Fibroblast of villous mesenchyme (primary cell): ENCODE data around the gene RSU1. TPM values are rescaled to one million over a fixed set of nuclear protein-coding genes. Genes with fewer than 3 reads are reported as not detected.

ENCODE experiments used
- DNase-seq: peaks from one replicate; pipeline ENCODE4 v3.0.0-alpha.2; 2010; ENCODE audit warnings: low read depth
- H3K4me3 ChIP-seq: 2 replicates; pipeline ENCODE4 v1.5.1; 2011; ENCODE audit warnings: low read depth, mild to moderate bottlenecking, low read length
- total RNA-seq: library from RNA; depleted of rRNA; stranded (reverse); fragments of >200 nt; gene quantifications from 2 replicates; pipeline ENCODE4 v1.2.3, GENCODE V29; 2012
- TF ChIP-seq, protein P1 (sequence below): IDR thresholded peaks from 2 replicates; pipeline ENCODE4 v1.5.1; 2012; ENCODE audit warnings: low read depth, mild to moderate bottlenecking, low read length; ENCODE audit not compliant: insufficient read depth

The RSU1 gene
- total RNA-seq, 1 donor = 114 TPM

DNA sequence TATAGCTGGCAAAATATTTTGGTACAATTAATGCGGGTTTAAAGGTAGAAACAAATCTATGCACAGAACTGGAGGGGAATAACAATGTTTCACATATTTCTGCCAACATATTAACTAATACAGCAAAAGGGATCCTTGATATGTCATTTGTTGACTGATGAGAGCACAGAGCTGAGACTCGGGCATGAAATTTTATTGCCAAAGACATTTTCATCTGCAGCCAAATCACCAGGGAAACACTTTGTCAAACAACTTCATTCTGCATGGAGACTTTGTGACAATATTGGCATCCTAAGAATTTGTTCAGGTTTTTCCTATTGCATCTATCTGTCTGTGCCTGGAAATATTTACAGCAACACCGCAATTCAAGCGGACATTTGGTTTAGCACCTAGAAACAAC, 177.8 kb downstream of the RSU1 start:
- TF ChIP-seq, protein P1, sequence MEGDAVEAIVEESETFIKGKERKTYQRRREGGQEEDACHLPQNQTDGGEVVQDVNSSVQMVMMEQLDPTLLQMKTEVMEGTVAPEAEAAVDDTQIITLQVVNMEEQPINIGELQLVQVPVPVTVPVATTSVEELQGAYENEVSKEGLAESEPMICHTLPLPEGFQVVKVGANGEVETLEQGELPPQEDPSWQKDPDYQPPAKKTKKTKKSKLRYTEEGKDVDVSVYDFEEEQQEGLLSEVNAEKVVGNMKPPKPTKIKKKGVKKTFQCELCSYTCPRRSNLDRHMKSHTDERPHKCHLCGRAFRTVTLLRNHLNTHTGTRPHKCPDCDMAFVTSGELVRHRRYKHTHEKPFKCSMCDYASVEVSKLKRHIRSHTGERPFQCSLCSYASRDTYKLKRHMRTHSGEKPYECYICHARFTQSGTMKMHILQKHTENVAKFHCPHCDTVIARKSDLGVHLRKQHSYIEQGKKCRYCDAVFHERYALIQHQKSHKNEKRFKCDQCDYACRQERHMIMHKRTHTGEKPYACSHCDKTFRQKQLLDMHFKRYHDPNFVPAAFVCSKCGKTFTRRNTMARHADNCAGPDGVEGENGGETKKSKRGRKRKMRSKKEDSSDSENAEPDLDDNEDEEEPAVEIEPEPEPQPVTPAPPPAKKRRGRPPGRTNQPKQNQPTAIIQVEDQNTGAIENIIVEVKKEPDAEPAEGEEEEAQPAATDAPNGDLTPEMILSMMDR = no peak
- no peak for DNase-seq
- no peak overlapping the region for H3K4me3 ChIP-seq

DNA sequence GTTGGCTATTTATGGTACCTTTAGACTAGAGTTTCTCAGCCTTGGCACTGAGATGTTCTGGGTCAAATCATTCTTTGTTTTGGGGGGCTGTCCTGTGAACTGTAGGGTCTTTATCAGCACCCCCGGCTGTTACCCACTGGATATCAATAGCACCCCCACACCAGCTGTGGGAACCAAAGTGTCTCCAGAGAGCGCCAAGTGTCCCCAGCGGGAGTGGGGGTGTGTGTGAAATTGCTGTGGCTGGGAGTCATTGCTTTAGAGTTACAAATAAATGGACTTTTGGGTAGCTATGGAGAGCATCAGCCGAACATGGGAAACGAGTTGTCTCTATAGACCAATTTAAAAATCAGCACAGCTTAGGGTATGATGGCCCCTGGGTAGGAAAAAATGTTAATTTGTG, 184.2 kb downstream of the RSU1 start:
- DNase-seq = no peak
- TF ChIP-seq, protein P1 = no peak
- H3K4me3 ChIP-seq = no peak overlapping the region

DNA sequence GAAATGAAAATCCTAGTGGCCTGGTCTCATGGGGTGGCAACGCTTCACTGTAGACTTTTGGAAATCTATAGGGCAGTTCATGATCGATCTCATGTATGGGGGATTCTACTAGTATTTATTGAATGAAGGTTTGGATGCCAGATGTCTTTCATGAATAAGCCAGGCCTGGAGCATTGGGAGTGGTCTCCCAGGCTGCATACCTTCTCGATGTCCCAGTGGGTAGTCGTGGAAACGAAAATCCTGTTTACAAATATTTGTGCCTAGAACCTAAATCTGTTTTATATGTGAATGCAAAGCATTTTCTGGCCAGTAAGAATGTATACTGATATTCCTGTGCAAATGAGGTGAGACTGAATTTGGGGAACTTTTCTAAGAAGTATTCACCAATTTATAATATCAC, 190.5 kb downstream of the RSU1 start:
- no peak overlapping the region for H3K4me3 ChIP-seq
- TF ChIP-seq, protein P1 = no peak
- no peak for DNase-seq

DNA sequence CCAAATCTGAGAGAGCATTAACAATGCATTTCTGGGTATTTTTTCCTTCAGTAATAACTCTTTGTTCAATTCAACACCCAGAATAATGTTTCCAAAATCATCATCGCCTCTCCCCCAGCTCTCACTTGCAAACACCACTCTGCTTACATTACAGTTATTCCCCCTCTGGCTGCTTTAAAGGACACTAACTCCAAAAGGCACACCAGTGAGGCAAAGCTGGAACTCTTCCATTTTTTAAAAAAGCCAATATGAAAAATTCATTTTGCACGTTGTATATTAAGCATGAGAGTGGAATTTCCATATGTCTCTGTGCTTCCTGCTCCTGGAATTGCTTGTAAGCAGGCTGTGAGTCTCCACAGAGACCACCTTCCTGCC, 204.3 kb downstream of the RSU1 start:
- no peak overlapping the region for H3K4me3 ChIP-seq
- no peak for DNase-seq
- TF ChIP-seq, protein P1 = no peak

DNA sequence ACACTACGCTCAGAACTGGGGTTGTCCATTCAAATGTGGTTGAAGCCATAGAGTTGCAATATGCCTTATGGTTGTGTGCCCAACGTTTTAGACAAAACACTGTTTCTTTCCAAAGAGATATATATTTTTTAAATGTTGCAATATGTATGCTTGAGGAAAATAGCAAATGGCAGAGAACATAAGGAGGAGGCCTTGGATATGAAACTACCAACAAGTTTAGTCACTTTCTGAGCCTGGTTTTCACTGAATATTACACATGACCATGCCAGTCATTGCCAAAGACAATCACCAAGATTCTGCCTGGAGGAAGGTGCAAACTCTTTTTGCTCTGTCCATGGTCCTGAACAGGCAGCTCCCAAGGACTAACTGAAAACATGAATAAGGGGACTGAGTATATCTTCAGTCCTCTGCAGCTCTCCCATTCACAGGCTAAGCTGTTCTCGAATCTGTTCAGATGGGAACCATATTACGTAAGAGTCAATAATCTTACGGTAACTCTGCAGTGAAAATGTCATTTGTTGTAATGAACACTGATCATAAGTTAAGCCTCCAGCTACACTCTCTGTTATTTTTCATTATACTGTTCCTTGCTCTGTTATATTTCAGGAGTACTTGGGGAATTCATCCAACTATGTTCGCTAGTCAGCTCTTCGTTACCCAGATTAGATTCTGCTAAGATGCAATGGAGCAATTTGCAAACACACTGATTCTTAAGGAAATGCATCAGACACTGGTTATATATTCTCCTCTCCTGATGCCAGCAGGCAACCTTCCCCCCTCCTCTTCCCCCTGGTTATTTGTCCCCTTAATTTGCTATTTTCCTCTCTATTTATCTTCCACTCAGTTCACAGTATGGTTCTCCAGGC, 204.9 kb downstream of the RSU1 start:
- peak; percentile 64 for DNase-seq
- TF ChIP-seq, protein P1 = no peak
- no peak overlapping the region for H3K4me3 ChIP-seq

DNA sequence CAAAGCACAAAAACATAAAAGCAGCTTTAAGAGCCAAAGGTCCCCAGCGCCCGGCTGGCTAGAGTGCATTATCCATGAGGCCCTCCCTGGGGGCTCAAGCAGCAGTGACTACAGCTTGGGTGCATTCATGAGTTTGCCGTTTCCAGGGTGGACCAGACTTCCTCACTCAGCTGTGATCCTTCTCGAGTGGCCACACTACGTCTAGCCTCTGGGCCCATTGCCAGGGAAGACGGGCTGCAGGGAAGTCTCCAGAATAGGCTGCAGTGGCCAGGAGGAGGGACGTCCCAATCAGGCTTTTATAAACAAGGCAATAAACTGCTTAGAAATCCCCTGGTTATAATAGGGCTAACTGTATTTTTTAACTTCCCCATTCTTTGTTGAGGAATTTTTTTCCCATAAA, 206.2 kb downstream of the RSU1 start:
- no peak overlapping the region for H3K4me3 ChIP-seq
- TF ChIP-seq, protein P1 = no peak
- peak; percentile 15 for DNase-seq

DNA sequence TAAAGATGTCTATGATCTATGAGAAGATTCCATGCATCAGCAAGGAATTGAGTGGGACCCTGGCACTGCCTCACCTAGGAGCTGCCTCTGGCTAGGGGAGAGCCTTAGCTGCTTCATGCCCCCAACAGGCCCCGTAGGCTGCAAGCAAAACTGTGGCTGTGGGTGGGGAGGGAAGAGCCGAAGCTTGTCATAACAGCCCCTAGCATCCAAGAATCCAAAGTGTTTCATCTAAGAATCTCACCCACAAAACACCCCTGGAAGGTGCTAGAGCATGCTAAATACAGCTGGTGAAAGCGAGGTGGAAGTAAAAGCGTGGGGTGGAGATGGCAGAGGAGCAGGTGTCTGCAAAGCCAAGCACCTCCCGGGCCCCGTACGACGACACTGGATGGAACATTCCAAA, 208.0 kb downstream of the RSU1 start:
- H3K4me3 ChIP-seq = no peak overlapping the region
- TF ChIP-seq, protein P1 = no peak
- DNase-seq = no peak
